ENCODE results near the gene DNAH17. TPM values are rescaled to one million over a fixed set of nuclear protein-coding genes. Genes with fewer than 3 reads are reported as not detected.

Gene DNAH17
- total RNA-seq, 4 donors from 2014 or later = under 0.01 TPM; not detected in 3

DNA sequence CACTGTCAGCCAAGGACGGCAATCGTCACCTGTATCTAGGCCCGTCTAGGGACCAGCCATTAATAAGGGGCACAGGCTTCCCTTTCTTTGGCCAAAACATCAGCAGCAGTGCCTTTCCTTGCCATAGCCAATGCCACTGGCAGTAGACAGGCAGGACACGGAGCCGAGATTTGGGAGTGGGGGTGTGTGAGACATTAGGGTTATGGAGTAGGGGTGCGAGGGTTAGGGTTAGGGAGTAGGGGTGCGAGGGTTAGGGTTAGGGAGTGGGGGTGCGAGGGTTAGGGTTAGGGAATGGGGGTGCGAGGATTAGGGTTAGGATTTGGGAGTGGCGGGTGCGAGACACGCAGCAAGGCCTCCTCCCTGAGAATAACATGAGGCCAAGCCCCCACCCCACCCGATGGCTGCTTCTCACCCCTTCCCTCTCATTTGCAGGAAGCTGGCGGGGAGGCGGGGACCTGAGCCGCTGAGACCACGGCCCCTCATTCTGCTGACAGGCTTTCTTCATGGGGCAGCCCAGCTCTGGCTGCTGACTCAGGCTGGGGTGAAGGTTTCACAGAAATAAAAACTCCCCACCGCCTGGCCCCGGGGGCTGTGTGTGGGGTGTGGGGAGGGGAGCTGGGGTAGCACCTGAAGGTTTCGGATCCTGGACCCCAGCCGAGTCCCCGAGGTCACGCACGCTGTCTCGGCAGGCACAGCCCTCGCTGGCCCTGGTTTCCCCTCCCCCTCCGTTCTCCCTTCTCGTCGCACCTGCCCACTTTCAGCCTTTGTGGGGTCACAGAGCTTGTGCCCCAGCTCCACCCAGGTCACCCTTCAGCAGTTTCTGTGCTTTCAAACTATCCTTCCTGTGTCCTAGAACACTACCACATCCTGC is 104.9 kb downstream of the DNAH17 start:
- peaks cover 0 to 6% (median 0%) of the 10 kb centered on the region in 4 donors for H3K4me1 ChIP-seq
- no peaks in the 10 kb centered on the region for H3K36me3 ChIP-seq
- H3K4me3 ChIP-seq = no peak overlapping the region
- 72 to 74% methylated on average over 2 to 29 of the region's 29 CpGs for WGBS, 2 donors (ENCODE audit: low coverage in 1 of 2)
- in situ Hi-C loops (cut with MboI; ENCODE audit: low pct_ligation_motif_present in 1 of 4, low pct_unique_long_range_greater_than_20kb in 1 of 4, low sequenced_read_pairs in 3 of 4) (no loop called here), intact Hi-C loops (cut with DNase I; ENCODE audit: low total_unique reads) (no loop called here)
- DNase-seq = no peak
- TF ChIP-seq POLR2A (IDR thresholded peaks at IDR 0.05) (no peak), POLR2AphosphoS5 (IDR thresholded peaks at IDR 0.05) (no peak), EP300 (IDR thresholded peaks at IDR 0.05; ENCODE audit: low read depth) (no peak)
- TF ChIP-seq, protein P1, sequence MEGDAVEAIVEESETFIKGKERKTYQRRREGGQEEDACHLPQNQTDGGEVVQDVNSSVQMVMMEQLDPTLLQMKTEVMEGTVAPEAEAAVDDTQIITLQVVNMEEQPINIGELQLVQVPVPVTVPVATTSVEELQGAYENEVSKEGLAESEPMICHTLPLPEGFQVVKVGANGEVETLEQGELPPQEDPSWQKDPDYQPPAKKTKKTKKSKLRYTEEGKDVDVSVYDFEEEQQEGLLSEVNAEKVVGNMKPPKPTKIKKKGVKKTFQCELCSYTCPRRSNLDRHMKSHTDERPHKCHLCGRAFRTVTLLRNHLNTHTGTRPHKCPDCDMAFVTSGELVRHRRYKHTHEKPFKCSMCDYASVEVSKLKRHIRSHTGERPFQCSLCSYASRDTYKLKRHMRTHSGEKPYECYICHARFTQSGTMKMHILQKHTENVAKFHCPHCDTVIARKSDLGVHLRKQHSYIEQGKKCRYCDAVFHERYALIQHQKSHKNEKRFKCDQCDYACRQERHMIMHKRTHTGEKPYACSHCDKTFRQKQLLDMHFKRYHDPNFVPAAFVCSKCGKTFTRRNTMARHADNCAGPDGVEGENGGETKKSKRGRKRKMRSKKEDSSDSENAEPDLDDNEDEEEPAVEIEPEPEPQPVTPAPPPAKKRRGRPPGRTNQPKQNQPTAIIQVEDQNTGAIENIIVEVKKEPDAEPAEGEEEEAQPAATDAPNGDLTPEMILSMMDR (IDR thresholded peaks at IDR 0.05) = no peak
- H3K27ac ChIP-seq = no peak overlapping the region
- no peaks in the 10 kb centered on the region for H3K9me3 ChIP-seq
- H3K27me3 ChIP-seq = peaks cover 4% of the 10 kb centered on the region

DNA sequence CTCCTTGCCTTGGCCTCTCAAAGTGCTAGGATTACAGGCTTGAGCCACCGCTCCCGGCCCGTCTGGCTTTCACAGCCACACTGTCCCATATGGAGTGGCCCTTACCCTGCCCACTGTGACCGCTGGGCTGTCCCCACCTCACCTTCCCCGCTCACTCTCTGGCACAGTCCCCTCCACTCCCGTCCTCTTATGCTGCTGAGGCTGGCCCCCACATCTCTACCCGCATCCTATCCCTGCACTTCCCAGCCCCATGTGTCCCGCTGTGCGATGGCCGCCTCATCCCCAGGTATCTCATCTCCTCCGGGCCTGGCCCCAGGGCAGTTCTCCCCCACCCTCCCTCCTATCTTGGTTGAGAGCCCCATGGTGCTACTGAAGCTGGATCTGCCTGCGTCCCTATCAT is 105.6 kb downstream of the DNAH17 start:
- peaks cover 0 to 6% (median 0%) of the 10 kb centered on the region in 4 donors for H3K4me1 ChIP-seq
- H3K27me3 ChIP-seq = peaks cover 4% of the 10 kb centered on the region
- DNase-seq = no peak
- intact Hi-C loops (cut with DNase I; ENCODE audit: low total_unique reads) (no loop called here), in situ Hi-C loops (cut with MboI; ENCODE audit: low pct_ligation_motif_present in 1 of 4, low pct_unique_long_range_greater_than_20kb in 1 of 4, low sequenced_read_pairs in 3 of 4) (no loop called here)
- no peak overlapping the region for H3K27ac ChIP-seq
- H3K9me3 ChIP-seq = no peaks in the 10 kb centered on the region
- H3K36me3 ChIP-seq = no peaks in the 10 kb centered on the region
- no peak overlapping the region for H3K4me3 ChIP-seq
- TF ChIP-seq POLR2A (IDR thresholded peaks at IDR 0.05) (no peak), POLR2AphosphoS5 (IDR thresholded peaks at IDR 0.05) (no peak)
- TF ChIP-seq, protein P1 (IDR thresholded peaks at IDR 0.05) = no peak
- whole genome bisulfite sequencing, 2 donors (ENCODE audit: low coverage in 1 of 2) = 89 to 100% methylated on average over 4 to 12 of the region's 12 CpGs

GRCh38 chr17:78469443-78469842 is 107.8 kb downstream of the DNAH17 start:
- no peak for DNase-seq
- Histone ChIP-seq H3K27ac (no peak overlapping the region), H3K9me3 (no peaks in the 10 kb centered on the region), H3K27me3 (peaks cover 4% of the 10 kb centered on the region), H3K36me3 (no peaks in the 10 kb centered on the region), H3K4me3 (no peak overlapping the region), H3K4me1 (peaks cover 0 to 6% (median 0%) of the 10 kb centered on the region in 4 donors)
- in situ Hi-C loops (cut with MboI; ENCODE audit: low pct_ligation_motif_present in 1 of 4, low pct_unique_long_range_greater_than_20kb in 1 of 4, low sequenced_read_pairs in 3 of 4) (no loop called here), intact Hi-C loops (cut with DNase I; ENCODE audit: low total_unique reads) (no loop called here)
- TF ChIP-seq EP300 (IDR thresholded peaks at IDR 0.05; ENCODE audit: low read depth) (no peak), POLR2A (IDR thresholded peaks at IDR 0.05) (no peak), POLR2AphosphoS5 (IDR thresholded peaks at IDR 0.05) (no peak)
- TF ChIP-seq, protein P1 (IDR thresholded peaks at IDR 0.05) = no peak
- 84 to 89% methylated on average over 6 to 7 of the region's 7 CpGs for WGBS, 2 donors (ENCODE audit: low coverage in 1 of 2)

DNA sequence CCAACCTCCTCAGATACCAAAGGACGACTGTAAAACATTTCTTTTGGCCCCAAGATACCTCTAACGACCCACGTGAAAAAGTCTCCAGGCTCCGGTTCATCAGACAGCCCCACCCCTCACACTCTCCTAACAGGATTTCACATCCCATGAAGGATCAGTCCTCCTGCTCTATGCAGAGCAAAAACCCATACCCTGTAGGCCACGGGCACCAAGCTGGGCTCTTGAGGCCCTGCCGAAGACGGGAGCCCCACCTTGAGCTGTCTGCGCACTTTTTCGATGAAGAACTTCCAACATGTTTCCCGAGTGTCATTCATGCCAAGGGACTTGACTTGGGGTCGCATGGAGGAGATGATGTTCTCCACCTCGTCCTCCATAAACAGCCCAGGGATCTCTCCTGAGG is 108.8 kb downstream of the DNAH17 start:
- H3K36me3 ChIP-seq = no peaks in the 10 kb centered on the region
- no peak for DNase-seq
- intact Hi-C loops (cut with DNase I; ENCODE audit: low total_unique reads) (no loop called here), in situ Hi-C loops (cut with MboI; ENCODE audit: low pct_ligation_motif_present in 1 of 4, low pct_unique_long_range_greater_than_20kb in 1 of 4, low sequenced_read_pairs in 3 of 4) (no loop called here)
- no peak overlapping the region for H3K27ac ChIP-seq
- H3K4me1 ChIP-seq = no peaks in the 10 kb centered on the region
- 77 to 87% methylated on average over 7 to 12 of the region's 12 CpGs for WGBS, 2 donors (ENCODE audit: low coverage in 1 of 2)
- H3K9me3 ChIP-seq = no peaks in the 10 kb centered on the region
- no peak overlapping the region for H3K4me3 ChIP-seq
- peaks cover 4% of the 10 kb centered on the region for H3K27me3 ChIP-seq
- TF ChIP-seq, protein P1 (IDR thresholded peaks at IDR 0.05) = no peak
- TF ChIP-seq POLR2A (IDR thresholded peaks at IDR 0.05) (no peak), EP300 (IDR thresholded peaks at IDR 0.05; ENCODE audit: low read depth) (no peak), POLR2AphosphoS5 (IDR thresholded peaks at IDR 0.05) (no peak)

Data from transverse colon (tissue), 4 donors.